IPS DF 19.7 (cell line): Measurements from ENCODE around the gene MAP7D1.
"Not testable (repeated sequence)": the region's sequence is repeated elsewhere in the genome, so short reads cannot be mapped to it uniquely, and the experiment has no call there.

Source experiments
- DNase-seq: peaks from one replicate; pipeline ENCODE4 v3.0.0-alpha.2; 2013; ENCODE audit warnings: low read depth, low spot score

MAP7D1 gene

DNA sequence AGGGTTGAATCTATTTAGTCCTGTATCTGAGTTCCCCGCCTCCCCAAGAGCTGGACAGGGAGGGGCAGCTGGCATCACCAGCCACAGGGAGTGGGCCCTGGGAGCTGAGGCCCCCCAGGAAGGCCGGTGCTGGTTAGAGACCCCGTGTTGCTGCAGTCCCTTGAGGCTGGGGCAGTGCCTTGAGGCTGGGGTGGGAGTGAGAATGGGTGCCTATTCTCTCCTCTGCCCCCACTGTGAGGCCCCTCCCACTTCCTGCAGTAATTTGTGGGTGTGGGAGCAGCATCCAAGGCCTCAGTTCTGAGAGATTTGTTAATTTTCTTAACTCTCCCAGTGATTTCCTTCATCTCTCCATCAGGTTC is 4.1 kb upstream of the MAP7D1 start:
- DNase-seq = no peak

DNA sequence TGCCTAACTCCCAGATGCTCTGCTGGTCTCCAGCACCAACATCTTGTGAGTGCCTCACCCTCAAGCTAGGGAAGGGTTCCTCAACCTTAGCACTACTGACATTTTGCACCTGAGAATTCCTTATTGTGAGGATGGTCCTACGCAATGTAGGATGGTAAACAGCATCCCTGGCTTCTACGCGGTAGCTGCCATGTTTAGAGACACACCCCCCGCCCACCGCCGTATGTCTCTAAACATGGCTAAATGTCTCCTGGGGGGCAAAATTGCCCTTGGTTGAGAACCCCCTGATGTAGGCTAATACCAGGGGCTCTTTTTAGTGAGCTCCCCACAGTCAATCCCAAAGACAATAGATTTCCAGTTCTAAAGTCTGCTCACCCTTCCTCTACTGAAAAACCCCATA is 2.5 kb upstream of the MAP7D1 start:
- DNase-seq = no peak

DNA sequence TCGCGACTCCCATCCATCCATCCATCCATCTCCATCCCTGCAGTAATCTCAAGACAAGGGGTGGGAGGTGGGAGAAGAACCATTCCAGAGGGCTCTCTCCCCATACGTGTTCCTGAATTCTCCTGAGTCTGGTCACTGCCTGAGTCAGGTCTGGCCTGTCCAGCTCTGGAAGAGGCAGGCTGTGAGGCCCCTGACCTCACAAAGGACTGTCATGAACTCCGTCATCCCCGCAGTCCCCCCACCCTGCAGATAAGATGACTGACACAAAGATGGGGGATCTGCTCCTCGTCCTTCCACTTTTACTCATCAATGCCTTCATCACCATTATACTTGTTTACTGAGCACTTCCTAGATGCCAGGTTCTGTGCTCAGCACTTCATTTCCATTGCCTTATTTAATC is 1.6 kb upstream of the MAP7D1 start:
- no peak for DNase-seq

DNA sequence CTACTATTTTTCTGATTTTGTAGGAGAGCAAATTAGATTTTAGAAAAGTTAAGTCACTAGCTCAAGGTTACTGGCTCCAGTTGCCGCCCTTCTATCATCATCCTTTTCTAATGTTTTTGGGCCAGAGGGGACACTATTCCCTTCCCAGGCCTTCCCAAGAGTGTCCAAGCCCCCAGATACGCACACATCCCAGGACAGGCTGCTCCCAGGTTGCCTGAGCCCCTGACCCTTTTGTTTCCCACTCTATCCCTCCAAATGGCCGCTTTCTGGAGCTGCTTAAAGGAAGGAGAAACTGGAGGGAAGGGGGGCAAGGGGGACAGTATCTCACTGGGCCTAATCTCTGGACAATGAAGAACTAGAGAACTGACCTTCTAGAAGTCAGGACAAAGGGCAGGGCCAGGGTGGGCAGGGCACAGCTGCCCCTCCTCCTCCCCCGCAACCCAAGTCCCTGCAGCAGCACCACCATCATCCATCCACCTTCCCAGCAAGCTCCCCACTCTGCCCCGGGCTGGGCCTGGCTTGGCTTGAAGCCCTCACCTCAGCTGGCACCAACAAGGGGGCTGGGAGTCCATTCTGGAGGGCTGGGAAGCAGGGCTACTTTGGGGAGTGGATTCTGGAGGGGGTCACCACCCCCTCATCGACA is 1.1 kb upstream of the MAP7D1 start:
- no peak for DNase-seq

DNA sequence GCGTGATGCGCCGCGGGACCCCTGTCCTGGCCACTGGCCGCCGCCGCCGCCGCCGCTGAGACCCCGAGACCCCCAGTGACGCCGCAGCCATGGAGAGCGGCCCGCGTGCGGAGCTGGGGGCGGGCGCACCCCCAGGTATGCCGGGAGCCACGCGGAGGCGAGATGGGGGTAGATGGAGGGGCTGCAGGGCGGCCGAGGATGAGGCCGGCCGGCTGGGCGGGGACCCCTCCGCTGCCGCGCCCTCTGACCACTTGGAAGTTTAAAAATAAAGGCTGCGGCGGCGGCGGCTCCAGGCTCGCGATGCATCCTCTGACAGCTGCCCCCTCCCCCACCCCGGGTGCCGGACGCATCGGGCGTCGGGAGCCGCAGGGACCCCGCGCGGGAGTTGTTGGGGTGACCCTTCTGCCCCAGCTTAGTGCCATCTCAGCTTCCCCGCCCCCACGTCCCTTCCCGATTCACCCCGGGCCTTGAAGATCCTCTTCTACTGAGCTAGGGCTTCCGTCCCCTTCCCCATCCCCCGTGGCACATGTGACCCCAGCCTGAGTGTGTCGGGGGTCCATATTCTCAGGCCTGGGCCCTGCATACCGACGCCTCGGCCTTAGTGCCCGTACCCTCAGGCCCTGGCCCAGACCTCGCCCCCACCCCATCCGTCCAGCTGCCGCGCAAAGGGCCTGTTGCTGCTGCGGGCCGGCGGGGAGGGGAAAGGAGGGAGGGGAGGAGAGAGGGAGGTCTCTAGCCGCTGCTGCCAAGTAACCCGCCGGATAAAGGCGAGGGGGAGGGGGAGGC is 562 bp downstream of the MAP7D1 start:
- DNase-seq = no peak

DNA sequence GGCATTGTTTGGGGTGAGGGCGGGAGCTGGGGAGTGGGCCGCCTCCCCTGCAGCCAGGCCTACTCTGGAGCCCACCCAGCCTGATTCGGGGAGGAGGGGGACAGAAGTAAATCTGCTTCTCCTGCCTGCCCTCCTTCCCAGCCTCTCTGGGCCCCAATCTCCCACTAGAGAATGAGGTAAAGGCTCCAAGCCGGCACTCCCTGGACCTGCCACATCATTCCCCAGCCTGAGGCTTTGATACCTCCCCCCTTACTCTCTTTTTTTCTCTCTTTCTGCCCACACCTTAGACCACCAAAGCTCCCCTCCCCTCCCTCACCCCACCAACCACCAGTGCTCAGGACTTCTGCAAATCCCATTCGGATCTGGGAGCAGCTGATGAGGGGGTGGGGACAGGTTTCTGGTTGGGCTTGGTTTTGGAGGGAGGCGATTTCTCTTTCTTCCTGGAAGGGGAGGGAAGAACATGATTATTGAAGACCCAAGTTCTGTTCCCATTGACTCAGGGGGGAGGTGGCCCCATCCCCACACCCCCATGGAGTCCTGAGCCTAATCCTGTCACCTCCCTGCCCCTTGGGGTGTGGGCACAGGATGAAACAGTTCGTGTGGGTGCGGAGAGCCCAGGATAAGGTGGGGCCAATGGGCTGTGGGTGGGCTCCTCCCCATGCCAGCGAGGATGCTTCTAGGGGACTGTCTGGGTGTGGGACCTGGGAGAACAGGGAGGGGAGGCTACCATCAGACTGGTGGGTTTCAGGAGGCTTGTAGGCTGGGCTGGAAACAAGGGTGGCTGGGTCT is 1.3 kb downstream of the MAP7D1 start:
- no peak for DNase-seq

DNA sequence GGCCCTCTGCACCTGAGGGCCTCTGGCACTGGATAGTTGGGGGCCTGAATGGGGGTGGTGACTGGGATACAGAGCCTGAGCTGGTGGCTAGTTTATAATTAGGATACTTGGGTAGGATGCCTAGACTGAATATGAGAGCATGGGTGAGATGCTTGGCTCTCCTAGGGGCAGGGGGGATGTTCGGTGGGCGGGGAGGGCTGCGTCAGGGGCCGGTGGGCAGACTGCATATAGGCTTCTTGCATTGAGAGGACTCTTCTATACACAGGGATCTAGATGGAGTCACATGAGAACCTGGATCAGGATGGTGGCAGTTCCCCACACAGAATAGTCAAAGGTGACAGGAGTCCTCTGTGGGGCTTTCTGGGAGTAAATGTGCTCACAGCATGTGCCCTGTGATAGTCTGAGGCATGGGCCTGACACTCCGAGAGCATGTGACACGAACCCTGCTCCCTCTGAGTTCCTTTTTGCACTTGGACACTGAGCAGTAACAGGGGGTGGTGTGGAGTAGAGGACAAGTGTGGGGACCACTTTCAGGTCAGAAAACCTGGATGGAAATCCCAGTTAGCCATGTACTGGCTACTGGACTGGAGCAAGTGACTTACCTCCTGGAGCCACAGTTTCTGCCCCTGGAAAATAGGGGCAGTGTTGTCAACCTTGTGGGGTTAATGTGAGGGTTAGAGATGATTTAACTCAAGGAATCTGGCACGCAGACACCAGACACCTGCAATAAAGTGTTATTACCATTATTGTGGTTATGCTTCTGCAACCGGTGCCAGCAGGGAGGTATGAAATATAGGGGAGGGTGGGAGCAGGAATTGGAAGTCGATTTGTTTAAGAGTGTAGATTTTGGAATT is 2.2 kb downstream of the MAP7D1 start:
- no peak for DNase-seq

DNA sequence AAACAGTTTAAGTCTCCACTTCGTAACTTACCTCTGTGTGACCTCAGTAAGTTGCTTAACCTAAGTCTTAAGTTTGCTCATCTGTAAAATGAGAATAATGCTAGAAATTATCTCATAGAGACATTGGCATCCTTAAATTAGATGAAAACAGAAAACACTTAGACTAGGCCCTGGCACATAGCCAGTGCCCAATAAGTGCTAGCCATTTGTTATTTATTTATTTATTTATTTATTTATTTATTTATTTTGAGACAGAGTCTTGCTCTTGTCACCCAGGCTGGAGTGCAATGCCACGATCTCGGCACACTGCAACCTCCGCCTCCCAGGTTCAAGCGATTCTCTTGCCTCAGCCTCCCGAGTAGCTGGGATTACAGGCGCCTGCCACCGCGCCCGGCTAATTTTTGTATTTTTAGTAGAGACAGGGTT is 2.9 kb downstream of the MAP7D1 start:
- not testable (repeated sequence) for DNase-seq

DNA sequence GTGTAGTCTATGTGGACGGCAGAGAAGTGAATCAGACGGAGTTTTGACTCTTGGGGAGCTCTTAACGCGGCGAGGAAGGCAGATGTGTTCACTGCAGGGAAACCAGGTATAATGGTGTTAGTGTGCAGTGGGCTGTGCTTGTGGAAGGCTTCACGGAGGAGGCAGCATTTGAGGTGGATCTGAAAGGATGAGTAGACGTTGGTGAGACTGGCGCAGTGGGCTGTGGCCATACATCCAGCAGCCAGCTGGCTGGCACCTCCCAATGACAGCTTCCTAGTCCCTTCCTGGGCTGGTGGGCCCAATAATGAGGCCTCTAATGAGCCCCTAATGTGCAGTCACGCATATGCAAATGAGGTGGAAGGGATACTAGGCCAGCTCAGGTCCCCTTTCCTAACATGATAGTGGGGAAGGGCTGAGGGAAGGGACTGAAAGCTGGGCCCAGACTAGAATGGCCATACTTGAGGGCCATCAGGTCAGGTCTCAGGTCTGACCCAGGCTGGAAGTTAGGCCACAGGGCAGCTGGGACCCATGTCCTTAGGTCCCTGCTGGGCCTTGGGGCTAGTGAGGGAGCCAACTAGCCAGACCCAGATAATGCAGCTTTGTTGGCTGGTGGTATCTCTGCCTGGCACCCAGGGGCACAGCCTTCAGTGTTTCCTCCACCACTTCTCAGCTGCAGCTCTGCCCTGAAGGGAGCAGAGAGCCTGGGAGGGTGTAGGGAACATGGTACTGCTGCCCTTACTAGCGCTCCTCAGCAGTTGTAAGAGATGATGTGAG is 3.8 kb downstream of the MAP7D1 start:
- DNase-seq = no peak

DNA sequence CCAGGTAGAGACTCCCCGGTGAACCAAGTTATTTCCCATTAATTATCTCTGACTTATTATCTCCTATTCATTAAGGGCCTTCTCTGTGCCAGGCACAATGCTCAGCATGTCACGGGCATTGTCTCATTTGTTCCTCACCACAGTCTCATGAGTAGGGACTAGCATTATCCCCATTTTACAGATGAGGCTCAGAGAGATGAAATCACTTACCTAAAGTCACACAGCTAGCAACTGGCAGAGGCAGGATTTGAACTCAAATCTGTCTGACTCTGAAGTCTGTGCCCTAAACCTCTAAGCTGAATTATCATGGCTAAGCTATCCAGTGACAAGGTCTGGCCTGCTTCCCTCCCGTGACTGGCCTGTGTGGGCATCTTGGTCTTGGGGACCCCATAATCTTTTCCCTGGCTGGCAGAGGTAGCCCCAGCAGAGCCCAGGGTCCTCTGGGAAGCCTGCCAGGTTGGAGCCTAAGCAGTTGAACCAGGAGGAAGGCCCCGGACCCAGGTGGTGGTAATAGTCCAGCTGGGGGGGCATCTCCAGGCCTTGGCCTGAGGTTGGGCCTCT is 4.5 kb downstream of the MAP7D1 start:
- DNase-seq = no peak

DNA sequence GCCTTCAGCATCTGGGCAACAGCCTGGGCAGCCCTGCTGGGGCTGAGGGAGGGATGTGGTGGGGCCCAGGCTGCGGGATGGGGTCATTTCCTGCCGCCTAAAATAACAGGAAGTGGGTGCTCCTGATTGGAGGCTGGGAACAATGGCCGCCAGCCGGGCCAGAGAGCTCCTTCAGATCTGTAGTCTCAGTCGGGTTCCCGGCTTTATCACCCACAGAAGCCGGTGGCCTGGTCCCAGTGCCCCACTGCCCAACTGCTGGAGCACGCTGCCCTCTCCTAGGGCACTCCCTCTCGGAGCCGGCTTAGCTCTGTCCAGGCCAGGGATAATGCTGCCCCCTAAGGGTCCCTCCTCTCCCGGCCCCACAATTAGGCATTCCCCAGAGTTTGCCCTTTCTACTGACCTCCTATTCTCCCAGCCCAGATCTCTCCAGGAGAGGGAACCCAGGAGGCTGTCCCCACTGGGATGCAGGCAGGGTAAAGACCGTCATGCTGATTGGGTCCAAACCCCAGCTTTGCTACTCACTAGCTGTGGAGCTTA is 5.1 kb downstream of the MAP7D1 start:
- DNase-seq = no peak

DNA sequence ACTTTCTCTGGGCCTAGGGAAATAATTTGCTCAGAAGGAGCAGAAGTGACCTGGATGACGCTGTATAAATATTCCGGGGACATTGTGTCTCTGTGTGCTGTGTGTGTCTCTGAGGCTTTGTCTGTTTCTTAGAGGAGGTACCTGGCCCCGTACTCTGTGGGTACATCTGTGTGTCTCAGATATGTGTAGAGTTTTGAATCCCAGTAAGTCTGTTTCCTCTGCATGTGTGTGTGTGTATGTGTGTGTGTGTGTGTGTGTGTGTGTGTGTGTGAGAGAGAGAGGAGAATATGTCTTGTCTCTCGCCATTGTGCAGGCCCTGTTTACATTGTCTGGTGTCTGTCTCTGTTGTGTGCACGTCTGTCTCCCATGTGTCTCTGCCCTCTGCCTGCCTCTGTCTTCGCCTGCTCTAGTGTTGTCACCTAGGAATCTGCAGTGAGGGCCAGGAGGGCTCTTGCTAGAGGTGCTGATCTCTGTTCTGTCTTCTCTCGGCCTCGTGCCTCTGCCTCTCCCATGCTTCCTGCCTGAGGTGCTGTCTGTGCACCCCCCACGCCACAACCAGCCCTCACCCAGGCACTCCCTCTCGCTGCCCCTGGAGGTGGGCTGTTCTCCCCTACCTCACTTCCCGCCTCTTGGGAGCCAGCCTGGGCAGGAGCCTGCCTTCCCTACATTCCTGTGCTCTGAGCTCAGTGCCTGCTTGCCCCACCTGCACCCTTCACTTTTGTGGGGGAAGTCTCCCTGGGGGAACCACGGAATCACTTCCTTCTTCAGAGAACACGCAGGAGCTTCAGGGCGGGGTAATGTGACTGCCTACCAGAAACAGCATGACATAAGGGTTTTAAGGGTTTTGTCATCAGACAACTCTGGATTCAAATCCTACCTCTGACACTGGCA is 5.9 kb downstream of the MAP7D1 start:
- no peak for DNase-seq

DNA sequence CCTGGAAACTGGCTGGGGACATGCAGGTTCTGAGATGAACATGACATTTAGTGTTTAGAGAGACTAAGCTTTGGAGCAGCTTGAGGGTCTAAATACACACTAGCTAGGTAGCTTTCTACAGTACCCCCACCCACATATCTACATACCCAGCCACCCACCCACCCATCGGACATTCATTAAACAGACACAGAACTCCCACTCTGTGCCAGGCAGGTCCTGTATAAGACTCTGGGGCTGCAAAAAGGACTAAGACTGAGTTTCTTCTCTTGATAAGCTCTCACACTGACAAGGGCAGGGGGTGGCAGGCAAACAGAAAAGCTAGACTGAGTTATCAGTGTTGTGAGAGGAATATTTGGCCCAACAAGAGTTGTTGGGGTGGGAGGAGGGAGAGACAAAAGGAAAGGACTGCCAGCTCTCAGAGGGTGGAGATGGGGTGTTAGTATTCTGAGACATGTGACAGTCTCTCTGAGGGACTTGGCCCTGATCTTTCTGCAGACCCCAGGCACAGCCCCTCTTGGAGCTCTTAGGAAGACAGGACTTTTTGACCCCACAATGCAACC is 6.8 kb downstream of the MAP7D1 start:
- no peak for DNase-seq

DNA sequence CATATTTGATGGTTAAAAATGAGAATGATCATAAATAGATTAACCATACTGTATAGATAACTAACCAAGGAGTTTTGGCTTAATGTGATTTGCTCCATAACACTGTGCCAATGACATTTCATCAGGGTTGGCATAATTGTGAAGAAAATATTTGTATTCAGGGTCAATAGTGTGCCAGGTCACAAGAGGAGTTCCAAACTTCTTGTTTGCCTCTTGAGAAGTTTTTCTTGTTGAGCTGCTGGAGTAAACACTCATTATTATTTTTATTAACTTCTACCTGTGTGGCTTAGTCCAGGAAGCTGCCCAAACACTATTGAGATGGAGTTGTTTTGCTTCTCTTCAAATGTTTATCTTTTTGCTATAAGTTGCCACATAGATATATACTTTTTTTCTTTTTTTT is 7.5 kb downstream of the MAP7D1 start:
- no peak for DNase-seq

DNA sequence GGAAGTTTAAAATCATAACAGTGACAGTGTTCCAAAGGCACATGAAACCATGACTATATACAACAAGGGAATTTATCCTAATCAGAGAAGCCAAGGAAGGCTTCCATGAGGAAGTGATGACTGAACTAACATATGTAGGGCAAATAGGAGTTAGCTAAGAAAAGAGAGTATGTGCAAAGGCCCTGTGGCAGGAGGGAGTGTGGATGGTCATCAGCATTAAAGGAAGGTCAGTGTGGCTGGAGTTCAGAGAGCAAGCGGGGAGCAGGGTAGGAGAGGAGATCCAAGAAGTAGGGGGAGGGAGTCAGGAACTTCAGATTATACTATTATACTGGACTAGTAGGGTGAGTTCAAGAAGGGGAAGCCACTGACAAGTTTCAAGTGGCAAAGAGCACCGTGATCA is 8.4 kb downstream of the MAP7D1 start:
- DNase-seq = no peak

DNA sequence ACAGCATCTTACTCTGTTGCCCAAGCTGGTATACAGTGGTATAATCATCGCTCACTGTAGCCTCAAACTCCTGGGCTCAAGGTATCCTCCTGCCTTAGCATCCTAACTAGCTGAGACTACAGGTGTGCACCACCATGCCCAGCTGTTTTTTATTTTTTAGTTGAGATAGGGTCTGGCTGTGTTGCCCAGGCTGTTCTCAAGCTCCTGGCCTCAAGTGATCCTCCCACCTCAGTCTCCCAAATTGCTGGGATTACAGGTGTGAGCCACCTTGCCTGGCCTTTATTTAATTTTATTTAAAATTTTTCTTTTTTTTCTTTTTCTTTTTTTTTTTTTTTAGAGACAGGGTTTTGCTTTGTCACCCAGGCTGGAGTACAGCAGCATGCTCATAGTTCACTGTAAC is 9.2 kb downstream of the MAP7D1 start:
- no peak for DNase-seq

DNA sequence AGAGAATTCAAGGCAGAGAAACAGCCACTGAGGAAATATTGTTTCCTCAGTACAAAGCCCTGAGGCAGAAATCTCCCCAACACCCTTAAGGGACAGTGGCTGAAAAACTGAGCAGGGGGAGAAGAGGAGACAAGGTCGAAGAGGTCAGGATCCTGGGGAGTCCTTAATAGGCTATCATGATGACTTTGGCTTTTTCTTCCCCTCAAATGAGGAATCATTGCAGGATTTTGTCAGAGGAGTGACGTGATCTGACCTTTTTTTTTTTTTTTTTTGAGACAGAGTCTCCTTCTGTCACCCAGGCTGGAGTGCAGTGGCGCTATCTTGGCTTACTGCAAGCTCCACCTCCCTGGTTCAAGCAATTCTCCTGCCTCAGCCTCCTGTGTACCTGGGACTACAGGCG is 10.2 kb downstream of the MAP7D1 start:
- DNase-seq = no peak

DNA sequence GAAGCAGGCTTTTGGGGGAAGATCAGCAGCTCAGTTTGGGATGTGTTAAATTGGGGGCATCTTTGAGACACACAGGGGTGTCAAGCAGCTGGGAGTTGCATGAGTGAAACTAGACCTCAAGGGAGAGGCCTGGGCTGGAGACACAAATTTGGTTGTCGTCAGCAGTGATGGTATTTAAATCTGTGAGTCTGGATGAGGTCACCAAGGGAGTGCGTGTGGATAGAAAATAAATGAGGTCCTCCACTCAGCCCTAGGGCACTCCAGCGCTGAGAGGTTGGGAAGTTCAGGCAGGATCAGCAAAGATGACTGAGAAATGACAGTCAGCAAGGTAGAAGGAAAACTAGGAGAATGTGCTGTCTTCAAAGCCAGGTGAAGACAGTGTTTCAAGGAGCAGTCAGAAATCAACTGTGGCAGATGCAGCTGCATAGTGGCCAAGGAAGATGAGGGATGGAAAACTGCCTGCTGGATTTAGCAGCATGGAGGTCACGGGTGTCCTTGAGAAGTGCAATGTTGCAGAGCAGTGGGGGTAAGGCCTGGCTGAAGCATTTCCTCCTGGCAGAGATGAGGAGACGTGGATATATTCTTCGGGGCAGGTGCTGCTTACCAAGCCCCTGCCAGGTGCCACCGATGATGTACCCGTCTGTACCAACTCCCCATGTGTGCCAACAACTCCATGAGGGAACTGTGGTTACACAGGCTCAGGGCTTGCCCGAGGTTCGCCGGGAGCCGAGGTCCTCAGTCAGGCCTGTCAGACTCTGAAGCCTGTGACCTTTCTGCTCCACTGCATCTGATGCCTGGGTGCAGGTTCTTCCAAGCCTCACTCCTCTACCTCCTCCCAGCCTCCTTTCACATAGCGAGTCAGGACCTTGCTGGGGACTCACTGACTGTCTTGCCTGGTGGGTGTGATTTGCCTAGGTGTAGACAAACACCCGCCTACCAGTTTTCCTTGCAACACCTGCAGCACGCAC is 11.3 kb downstream of the MAP7D1 start:
- no peak for DNase-seq
